ENCODE measurements around the gene ANKRD24.
"Not testable (repeated sequence)": the region's sequence is repeated elsewhere in the genome, so short reads cannot be mapped to it uniquely, and the experiment has no call there.

ANKRD24 gene

DNA sequence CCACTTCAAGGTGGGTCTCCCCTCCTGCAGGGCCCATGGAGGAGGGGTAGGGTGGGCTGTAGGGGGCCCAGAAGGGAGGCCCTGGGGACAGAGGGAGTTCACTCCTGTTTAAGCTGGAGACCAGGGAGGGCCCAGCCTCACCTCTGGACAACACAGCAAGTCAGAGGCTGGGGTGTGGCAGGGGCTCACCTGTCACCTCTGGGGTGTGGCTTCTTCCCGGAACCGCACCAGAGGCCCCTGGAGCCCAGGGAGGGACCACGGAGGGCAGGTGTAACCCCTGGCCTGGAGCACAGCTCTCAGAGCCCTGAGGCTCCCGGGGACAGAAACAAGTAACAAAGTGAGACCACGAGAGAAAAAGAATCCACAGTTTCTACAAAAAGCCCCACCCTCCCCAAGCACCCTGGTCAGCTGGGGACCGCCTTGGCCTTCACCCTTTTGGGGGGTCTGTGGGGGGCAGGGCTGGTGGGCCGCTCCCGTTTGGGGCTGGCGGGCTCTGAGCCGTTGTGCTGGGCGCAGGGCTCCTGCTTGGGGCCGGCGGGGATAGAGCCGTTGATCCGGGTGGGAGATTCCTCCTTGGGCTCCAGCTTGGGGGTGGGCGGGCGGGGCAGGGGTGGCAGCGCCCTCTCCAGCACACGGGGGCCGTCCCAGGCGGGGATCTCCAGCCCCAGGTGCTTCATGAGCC is 8.1 kb upstream of the ANKRD24 start:
- DNase-seq: no peak

DNA sequence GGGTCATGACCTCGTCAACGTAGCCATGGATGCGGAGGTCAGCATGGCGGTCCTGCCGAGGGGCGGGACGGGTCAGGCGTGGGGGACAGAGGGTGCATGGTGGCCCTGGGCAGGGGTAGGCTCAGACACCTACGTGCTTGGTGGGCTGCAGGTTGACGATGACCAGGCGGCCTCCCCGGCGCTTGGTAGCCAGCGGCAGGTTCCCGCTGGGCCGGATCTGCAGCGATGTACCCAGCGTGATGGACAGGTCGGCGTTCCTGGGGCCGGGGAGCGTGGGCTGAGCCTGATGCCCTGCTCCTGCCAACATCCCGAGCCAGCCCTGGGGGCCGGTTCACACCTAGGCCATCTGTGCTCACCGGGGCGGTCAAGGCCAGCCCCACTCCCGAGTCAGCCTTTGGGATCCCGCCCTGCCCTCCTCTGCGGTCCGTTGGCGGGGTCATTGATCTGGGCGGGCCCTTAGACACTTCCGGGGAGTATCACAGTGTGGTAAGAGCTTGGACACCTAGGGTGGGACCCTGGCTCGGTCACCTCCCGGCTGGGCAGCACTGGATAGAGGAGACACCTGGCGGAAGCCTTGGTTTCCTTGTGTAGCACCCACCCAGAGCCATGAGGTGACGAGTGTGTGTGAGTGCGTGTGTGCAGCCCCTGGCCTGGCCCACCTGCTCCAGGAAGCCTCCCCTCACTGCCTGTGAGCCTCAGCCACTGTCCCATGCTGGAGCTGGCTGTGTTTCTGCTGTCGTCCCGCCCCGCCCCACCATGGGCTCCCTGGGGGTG is 7.4 kb upstream of the ANKRD24 start:
- no peak for DNase-seq

DNA sequence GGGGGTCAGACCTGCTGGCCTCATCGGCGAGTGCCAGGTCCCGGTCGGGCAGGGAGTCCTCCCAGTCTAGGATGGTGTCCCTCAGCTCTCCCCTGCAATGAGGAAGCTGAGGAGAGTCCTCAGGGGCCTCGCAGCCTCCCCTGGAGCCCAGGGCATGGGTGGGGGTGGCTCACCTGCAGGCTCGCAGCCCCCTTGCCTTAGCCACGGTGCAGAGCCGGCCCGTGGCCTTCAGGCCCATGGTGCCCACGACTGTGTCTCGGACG is 6.9 kb upstream of the ANKRD24 start:
- DNase-seq: no peak

DNA sequence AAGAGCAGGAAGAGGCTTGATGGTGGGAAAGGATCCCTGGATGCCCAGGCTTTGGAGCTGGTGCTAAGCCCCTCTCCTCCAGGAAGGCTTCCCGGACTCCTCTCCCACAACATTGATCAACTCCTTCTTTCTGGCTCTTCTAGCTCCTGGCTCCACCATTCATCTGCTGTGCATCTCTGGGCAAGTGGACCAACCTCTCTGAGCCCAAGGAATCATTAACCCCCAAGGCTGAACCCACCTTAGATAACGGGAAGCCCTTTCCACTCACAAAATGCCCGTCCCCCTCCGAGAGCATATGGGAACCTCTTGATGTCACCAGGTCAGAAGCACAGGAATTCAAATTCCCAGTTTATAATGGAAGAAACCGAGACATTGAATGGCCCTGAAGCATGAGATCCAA is 5.3 kb upstream of the ANKRD24 start:
- DNase-seq: no peak

DNA sequence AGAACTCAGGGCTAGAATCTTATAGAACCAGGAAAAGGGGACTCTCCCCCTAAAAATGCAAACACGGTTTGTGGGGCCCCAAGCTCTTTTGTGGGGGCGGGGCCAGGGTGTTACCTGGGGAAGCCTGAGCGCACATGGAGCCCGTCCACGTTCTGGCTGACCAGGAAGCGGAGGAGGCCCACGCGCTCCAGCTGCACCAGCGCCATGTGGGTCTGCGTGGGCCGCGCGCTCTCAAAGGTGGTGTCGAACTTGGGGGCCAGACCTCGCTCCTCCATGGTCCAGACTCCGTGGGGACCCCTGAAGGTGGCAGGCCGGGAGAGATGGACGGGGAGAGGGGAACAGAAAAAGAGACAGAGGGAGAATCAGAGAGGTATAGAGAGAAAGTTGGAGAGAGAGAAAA is 3.5 kb upstream of the ANKRD24 start:
- DNase-seq: no peak

DNA sequence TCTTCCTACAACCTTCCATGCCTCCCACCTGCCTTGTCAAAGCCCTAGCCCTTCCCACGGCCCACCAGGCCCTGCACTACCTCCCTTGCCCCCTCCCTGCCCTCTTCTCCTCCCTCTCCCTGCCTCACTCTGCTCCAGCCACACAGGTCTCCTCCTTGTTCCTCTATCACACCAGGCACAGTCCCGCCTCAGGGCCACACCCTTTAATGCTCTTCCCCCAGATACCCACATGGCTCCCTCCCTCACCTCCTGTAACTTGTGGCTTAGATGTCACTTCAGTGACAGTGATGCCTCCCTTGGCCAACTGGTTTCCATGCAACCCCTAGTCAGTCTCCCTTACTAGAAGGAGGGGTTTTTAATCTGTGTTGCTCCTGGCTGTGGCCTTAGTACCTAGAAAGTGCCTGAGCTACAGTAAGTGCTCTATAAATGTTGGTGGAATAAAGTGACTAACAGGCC is 1.4 kb upstream of the ANKRD24 start:
- no peak for DNase-seq

DNA sequence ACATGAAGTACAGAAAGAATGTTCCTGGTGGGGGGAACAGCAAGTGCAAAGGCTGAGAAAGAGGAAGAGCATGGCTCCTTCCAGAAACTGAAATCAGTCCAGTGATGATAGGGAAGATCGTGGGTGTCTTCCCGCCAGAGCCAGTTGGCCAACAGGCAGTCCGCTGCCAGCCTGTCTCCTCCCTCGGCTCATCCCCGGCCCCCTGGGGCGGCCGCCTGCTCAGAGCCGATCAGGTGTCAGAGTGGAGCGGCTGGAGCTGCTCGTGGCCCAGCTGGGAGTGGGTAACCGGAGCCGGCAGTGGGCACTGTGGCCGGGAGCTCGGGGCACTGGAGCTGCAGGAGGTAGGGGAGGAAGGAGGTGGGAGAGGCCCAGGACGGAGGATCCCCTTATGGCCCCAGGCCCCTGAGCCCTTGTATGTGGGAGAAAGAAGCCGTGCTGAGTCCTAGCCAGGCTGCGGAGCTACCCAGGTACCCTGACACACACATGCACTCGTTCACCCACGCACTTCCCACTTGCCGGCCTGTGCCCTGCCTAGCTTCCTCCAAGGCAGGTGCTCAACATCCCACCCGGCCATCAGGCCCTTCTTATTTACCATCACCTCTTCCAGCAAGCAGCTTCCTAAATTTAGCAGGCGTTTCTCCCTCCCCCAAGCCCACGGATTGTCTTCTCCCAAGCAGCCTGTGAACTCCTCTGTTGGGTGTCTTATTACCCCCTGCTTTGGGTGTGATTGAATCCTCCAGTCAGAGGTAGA is 1.7 kb downstream of the ANKRD24 start:
- DNase-seq: peak; percentile 81

DNA sequence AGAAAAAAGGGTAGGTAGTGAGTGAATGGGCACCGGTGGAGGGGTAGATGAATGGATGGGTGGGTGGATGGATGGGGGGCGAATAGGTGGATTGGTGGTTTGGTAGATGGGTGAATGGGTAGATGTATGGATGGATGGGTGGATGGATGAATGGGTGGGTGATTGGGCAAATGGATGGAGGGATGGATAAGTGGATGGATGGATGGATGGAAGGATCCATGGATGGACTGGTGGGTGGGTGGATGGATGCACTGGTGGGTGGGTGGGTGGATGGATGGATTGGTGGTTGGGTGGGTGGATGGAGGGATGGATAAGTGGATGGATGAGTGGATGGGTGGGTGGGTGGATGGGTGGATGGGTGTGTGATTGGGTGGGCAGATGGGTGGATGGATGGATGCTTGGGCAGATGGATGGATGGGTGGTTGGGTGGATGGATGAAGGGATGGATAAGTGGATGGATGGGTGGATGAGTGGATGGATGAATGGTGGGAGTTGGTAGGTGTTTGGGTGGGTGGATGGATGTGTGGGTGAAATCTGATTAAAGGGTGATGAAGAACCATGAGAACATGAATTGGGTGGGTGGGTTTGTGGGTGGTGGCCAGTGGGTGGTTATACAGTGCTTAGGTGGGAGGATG is 2.3 kb downstream of the ANKRD24 start:
- no peak for DNase-seq

DNA sequence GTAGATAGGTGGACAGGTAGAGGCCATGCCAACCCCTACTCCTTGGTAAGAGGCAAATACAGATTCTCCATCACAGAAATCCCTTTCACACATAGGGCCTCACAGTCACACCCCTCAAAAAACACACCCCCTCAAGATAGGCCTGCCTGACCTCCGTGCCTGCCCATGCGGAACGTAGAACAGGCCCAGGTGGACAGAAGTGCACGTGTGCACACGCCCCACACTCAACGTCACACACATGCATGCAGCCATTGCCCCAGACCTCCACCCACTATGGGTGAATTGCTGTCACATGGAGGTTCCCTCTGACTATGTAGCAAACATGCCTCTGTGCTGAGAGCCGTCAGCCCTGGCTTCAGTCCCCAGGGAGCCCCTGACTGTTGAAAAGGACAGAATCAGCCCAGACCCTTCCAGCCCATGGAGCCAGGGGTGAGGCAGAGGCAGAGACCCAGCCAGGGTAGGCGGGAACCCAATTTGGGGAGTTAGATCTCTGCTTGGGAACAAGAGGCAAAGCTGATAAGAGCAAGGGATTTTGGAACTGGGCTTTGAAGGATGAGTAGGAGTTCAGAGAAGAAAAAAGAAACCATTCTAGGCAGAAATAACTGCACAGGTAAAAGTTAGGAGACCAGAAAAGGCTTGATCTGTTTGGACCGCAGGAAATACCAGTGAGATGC is 3.1 kb downstream of the ANKRD24 start:
- DNase-seq: no peak

DNA sequence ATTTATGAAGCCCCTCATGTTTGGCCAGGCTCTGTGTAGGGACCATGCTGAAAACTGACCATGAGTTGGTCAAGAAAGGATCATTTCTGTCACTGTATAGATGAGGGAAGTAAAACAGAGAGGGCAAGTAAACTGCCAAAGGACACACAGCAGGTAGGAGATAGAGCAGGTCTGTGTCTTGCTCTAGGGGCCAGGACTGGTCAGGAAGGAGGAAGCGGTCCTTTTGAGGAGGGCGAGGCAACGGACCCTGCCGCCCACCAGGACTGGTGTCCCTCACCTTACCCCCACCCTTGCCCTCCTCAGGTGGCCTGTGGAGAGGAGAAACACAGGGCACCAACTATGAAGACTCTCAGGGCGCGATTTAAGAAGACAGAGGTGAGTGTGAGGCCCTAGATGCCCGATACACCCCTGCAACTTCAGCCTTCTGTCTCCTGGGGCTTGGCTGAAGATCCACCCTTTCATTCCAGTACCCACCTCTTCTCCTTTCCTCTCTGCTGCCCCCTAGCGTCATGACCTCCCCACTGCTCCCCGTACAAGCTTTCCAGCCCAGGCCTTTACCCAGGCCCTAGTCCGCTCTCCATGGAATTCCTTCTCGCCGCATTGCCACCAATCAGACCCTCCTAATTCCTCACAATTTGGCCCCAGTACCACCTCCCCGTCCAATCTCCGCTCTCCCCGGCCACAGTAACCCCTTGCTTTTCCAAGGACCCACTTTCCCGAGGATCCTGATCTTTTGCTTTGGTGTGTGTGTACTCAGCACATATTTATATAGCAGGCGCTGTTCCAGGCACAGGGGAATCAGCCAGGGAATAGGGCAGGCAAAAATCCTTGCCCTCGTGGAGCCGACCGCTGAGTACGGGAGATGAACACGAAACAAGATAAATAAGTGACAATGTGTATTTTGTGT is 3.9 kb downstream of the ANKRD24 start:
- peak; percentile 26 for DNase-seq

DNA sequence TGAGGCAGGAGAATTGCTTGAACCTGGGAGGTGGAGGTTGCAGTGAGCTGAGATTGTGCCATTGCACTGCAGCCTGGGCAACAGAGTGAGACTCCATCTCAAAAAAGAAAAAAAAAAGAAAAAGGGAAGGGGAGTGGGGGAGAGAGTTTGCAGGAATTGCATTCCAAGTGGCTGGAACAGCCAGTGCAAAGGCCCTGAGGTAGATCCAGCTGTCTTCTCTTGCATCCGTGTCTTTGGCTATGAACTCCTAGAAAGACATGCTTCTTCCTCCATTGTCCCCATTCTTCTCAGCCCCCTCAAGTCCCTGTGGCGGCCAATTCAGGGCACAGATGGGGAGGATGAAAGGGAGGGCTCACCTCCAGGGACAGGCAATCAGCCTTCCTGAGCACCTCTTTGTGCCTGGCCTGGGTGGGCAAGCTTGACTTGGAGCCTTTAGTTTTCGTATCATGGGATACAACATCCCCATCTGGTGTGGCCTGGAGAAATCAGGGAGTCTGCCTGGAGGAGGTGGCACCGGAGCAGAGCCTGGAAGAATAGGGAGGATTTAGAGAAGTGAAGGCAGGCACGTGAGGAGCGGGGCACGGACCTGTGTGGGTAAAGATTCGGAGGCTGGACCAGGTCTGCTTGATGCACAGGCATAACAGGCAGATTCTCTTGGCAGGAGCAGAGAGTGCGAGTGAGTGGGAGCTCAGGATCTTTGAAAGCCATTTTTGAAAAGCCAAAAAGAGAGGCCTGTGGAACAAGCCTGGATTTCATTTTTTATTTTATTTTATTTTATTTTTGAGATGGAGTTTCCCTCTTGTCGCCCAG is 5.0 kb downstream of the ANKRD24 start:
- DNase-seq: no peak

DNA sequence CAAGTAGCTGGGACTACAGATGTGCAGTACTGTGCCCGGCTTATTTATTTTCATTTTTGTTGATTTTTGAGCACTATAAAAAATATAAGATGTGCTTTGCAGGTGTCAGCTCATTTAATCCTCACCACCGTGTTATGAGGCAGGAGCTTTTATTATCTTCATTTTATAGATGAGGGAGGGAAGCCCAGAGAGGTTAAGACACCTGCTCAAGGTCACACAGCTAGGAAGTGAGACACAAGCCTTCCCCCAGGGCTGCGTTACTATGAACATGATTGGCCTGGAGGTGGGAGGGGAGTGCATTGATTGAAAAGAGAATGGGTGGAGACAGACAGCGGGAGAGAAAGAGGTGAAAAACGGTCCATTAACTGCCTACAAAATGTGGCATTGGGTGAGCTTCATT is 7.2 kb downstream of the ANKRD24 start:
- DNase-seq: no peak

DNA sequence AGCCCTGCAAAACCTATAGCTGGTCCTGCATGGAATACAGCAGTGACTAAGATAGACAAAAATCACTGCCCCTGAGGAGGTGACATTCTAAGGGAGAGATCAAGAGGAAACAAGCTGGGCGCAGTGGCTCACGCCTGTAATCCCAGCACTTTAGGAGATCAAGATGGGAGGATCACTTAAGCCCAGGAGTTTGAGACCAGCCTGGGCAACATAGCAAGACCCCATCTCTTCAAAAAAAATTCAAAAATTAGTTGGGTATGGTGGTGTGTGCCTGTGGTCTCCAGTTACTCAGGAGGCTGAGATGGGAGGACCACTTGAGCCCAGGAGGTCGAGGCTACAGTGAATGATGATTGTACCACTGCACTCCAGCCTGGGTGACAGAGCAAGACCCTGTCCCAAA is 10.0 kb downstream of the ANKRD24 start:
- not testable (repeated sequence) for DNase-seq

DNA sequence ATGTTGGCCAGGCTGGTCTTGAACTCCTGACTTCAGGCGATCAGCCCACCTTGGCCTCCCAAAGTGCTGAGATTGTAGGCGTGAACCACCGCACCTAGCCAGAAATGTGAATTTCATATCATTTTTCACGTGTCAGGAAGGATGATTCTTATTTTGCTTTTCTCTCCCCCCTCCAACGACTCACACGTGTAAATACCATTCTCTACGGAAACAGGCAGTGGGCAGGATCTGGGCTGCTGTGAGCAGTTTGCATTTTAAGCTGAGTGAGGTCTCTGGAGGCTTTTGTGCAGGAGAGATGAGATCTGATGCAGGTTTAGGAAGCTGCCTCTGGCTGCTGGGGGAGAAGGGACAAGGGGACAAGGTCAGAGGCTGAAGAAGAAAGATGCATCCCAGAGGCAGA is 11.9 kb downstream of the ANKRD24 start:
- DNase-seq: no peak

DNA sequence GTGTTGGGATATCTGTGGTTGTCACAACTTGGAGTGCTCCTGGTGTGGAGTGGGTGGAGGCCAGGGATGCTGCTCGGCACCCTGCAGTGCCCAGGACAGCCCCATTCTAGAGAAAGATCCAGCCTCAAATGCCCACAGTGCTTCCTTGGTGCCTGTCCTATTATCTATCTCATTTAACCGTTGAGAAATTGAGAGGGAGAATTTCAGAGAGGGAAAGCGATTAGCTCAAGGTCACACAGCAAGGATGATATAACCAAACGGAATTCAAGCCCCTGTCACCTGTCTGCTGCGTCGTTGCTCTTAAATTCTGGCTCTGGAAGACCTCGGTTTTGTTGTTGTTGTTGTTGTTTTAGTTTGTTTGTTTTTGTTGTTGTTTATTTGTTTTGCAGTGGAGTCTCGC is 13.5 kb downstream of the ANKRD24 start:
- no peak for DNase-seq

DNA sequence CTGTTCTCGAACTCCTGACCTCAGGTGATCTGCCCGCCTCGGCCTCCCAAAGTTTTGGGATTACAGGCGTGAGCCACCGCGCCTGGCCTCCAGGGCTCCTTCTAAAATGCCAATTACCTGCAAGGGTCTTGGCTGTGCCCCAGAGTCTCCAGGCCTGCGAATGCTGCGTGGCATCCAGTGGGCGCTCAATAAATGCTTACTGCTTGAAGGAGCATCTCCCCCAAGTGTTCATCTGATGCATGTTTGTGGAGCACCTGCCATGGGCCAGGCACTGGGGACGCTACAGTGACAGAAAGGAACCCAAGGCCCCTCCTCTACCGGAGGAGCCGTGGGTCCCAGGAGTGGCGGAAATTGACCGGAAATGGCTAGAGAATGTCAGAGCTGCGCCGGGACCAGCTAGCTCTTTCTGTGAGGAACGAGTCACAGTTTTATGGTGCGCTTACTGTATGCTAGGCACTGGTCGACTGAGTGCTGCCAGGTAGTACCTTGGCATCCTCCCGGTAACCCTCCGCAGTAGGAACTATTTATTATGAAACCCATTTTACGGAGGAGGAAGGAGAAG is 14.2 kb downstream of the ANKRD24 start:
- no peak for DNase-seq

DNA sequence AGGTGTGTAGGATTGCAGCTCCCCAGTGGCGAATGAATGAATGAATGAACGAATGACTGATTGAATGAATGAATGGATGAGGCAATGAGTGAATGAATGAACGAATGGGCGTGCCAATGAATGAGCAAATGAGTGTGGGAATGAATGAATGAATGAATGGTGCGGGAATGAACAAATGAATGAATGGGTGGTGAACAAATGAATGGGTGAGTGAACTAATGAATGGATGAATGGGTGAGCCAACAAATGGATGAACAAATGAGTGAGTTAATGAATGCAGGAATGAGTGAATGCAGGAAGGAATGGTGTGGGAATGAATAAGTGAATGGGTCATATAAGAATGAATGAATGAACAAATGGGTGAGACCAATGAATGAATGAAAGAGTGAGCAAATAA is 14.7 kb downstream of the ANKRD24 start:
- DNase-seq: no peak

DNA sequence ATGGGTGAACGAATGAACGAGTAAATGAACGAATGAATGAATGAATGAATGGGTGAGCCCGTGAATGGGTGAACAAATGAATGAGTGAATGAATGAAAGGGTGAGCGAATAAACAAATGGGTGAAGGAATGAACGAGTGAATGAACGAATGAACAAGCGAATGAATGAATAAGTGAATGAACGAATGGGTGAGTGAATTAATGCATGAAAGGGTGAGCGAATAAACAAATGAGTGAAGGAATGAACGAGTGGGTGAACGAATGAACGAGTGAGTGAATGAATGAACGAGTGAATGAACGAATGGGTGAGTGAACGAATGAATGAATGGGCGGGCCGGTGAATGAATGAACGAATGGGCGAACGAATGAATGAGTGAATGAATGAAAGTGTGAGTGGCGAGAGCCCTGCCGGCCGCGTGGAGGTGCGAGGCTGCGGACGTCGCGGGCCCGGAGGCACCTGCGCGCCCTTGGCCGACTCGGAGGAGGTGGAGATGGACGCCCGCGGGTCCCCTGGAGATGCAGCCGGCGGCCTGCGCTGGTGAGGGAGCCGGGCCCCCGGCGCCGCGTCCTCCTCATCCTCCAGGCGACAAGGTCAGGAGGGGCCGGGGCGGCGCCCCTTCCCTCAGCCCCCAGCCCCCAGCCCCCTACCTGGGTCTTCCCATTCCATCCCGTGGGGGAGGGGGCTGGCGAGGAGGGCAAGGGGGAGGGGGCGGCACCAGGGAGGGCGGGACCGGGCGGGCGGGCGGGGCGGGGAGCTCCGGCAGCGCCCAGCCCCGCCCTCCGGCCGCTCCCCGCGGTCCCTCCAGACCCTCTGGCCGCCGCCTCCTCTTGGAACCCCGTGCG is 15.4 kb downstream of the ANKRD24 start:
- DNase-seq: peak; percentile 10

DNA sequence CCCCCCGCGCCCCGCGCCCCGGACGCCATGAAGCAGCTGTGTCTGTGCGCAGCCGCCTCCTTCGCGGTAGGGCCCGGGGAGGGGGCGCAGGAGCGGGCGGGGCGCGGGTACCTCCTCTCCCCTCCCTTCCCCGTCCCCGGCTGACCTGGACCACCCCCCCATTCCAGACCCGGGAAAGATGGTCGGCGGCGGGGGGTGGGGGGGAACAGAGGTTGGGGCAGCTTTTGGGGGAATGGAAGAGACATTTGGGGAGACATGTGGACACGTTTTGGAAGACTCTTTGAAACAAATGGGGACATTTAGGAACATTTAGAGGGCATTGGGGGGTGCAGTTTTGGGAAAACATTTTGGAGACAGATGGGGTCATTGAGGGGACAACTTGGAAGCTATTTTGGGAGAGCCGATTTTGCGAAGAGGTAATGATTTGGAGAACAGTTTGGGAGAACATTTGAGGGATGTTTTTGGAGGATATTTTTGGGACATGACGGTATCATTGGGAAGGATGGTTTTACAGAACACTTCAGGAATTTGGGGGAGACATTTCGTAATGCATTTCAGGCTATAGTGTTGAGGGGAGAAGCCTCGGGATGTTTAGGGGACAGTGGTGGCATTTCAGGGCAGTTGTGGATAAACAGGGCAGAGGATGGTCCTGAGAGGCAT is 16.1 kb downstream of the ANKRD24 start:
- DNase-seq: no peak
